Epidermal melanocyte (primary cell): Measurements from ENCODE around the gene NSUN6.
"Not testable (repeated sequence)": the region's sequence is repeated elsewhere in the genome, so short reads cannot be mapped to it uniquely, and the experiment has no call there.

ENCODE experiments used
- DNase-seq: peaks from one replicate; pipeline ENCODE4 v3.0.0; 2011; ENCODE audit warnings: low spot score; ENCODE audit not compliant: insufficient read length

The NSUN6 gene

DNA sequence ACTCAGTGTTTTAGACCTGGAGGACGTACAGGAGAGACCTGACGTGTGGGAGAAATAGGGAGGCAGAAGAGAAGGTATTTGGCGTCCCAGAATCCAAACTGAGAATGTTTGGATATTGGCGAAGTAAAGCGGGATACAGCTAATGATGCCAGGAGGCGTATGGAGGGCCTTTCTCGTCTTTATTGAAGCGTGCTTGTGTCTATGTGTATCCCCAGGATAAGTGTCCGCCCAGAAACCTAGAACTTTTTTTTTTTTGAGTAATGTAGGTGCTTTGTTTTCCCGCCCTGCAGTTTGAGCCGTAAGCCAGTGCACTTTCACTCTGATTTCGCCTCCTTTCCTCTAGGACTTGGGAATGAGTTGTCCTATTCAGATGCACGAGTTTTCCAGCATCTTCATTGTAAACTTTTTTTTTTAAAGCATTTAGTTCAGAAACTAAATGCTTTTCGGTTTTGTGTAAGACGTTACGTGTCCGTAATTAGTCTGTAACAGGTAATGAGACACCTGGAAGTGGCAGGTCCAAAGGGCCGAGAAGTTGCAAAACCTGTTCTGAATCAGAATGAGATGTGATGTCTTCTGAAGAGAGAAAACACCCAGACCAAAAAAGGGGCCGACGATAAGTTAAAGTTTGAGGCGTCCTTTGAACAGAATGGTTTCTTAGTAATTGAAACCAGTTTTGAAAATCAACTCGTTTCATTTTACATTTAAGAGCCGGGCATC lies 8.6 kb upstream of the NSUN6 start:
- no peak for DNase-seq

DNA sequence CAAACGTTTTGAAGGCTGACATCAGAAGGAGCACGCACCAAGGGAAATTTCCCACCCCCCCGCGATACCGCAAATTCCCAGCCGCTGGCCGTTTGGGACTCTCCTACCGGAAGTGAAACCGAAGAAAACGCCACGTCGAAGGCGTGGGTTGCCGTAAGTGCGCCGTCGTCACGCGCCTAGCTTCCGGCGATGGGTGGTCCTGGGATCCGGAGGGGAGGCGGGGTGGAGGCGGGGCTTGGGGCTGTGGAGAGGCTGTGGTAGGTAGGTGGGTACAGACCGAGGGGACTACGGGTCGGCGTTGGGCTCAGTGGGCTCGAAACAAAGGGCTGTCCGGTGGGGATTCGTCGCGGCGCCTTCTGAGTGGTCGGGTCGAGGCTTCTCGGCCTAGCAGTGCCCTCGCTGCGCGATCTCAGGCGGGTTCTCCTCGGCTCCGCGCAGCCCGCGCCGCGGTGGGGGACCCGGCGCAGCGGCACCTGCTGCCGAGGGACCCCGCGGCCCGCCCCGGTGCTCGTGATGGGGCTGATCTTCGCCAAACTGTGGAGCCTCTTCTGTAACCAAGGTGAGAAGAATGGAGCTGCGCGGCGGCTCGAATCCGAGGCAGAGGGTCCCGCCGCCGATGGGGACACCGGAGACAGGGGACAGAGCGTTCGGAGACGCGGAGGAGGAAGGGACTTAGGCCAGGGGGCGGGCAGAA lies 7.9 kb upstream of the NSUN6 start, which contains the start of gene ARL5B:
TSS of gene ARL5B (plus strand) at position 307 of the 694 bp plus-strand sequence. CDS start at position 514, 207 bp downstream.
- peak; percentile 87 for DNase-seq

DNA sequence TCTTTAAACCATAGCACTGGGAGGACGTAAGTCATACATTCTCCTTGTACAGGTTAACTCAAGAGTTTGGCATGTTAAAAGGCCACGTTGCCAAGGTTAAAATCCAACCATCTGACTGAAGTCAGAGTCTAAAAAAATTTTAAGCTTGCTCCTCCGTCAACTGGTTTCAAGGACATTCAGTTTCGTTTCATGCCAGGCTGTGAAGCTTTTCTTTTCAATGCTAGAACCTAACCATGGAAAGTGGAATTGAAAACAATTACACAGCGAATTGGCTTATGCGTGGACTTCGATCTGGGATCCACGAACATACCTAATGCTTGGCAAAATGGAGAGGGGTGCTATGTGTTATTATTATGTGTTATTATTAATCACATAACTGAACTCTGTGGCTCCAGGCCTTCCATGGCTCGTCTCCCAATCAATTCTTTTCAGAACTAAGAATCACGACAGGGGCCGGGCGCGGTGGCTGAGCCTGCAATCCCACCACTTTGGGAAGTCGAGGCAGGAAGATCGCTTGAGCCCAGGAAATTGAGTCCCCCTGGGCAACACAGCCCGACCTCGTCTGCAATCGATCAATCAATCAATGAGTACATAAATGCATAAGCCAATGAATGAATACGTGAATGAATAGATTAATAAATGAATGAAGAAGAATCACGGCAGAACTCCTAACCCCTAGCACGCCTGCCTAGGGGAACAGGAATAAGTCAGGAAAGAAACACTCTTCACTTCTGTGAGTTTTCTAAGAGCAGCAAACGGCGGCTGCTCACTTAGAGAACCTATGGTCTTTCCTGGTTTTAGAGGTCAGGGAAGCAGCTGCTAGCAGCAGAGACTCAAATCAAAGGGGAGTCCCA lies 7.1 kb upstream of the NSUN6 start:
- DNase-seq = no peak

DNA sequence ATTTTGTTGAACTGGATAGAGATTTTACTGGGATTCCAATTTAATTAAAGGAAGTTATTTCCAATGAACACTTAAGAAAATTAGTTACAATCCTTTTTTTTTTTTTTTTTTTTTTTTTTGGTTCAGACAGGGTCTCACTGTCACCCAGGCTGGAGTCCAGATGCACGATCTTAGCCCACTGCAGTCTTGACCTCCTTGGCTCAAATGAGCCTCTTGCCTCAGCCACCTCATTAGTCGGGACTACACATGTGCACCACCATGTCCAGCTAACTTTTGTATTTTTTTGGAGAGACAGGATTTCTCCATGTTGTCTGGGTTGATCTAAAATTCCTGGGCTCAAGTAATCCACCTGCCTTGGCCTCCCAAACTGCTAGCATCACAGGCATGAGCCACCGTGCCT lies 5.3 kb upstream of the NSUN6 start:
- no peak for DNase-seq

DNA sequence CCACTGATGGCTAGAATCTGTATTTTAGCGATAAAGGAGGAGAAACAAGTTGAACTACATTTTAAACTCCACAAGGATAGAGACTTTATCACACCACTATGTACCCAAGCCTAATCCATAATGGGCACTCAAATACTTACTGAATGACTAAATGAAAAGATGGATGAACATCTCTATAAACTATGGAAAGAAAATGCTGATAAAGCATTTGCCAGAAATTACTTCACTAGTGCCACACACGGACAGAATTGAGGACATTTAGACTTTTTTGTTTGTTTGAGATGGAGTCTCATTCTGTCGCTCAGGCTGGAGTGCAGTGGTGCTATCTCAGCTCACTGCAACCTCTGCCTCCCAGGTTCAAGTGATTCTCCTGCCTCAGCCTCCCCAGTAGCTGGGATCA lies 1.7 kb upstream of the NSUN6 start:
- DNase-seq = no peak

DNA sequence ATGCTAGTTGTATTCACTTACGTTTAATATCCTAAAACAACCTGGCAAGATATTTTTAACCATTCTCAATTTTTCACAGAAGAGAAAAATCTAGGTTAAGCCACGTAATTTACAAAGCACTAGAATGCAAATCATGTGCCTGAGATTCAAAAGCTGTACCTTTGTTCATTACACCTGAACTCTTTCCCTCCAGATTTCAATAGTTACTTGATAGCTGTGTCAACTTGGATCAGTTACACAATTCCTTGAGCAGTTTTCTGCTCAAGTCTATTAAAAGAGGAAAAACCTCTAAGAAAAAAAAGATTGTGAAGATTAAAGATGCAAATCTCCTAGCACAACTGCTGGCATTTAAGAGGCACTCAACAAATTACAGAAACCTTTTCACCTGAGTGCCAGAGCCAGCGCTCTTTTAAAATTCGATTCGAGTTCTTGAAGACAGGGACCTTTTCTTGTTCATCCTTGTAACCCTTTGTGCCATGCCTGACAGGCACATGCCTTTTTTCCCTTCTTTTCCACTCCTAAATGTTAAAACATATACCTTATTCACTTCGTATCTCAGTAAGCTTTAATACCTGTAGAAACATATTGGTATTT lies 886 bp downstream of the NSUN6 start:
- no peak for DNase-seq

DNA sequence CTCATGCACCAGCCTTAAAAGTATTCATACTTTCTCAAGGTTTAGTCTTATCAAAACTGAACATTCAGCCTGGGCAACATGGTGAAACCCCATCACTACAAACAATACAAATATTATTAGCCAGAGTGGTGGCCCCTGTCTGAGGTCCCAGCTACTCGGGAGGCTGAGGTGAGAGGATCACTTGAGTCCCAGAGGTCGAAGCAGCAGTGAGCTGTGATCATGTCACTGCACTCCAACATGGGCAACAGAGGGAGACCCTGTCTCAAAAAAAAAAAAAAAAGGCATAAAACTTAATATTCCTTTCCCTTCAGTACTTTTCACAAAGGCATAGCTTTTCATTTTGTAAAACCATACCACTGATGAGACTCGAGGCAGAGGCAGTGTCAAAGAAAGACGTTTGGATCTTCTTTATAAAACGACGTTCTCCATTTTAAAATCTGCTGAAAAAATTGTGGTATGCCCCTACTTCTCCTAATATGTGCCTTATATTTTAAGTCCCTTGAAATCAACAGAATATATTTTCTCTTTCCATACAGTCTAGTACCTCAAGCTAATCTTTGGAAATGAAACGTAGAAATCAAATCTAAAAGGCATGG lies 1.9 kb downstream of the NSUN6 start:
- no peak for DNase-seq

DNA sequence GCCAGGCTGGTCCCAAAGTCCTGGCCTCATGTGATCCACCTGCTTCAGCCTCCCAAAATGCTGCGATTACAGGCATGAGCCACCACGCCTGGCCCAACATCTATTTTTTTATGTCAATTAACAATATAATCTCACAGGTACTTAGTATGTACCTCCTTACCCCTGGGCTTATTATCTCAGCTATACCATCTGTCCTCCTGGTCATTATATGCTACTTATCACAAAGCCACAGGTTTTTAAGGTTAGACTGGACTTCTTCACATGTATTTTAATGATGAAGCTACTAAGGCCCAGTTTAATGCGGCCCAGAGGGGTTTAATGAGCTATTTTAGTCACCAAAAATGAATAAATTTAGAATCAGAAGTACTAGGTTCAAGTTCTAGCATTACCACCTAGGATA lies 3.4 kb downstream of the NSUN6 start:
- DNase-seq = no peak

DNA sequence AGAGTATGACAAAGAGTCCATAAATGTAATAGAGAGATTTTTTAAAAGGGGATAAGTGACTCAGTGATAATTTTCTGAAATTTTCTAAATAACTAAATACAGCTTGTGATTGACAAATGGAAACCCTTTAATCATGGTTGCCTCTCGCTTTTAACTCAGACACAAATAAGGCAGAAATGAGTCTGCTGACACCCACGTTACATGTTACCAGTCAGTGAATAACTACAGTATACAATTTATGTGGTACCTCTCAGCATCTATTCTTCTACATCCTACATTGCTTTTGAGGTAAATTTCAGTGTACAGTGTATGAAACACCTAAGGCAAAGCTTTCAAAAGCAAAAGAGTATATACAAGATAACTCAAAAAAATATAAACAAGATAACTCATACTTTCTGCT lies 4.2 kb downstream of the NSUN6 start:
- DNase-seq = no peak

DNA sequence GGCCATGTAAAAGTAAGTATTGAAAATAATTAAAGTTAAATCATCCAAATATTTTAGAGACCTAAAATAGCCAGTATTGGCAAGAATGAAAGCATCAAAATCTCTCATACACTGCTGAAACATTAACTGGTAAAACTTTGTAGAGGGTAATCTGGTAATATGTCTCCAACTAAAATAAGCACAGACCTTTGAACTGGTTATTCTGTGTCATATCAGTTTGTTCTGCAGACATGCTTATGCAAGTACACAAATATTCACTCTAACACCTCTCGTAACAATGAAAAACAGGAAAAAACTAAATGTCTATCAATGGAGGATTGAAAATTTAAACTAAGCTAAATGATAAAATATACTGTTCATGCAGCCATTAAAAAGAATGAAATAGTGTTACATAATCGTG lies 11.7 kb downstream of the NSUN6 start:
- DNase-seq = not testable (repeated sequence)

DNA sequence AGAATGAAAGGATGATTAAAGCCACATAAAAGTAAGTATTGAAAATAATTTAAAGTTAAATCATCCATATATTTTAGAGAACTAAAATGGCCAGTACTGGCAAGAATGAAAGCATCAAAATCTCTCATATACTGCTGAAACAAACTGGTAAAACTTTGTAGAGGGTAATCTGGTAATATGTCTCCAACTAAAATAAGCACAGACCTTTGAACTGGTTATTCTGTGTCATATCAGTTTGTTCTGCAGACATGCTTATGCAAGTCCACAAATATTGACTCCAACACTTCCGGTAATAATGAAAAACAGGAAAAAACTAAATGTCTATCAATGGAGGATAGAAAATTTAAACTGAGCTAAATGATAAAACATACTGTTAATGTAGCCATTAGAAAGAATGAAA lies 14.0 kb downstream of the NSUN6 start:
- not testable (repeated sequence) for DNase-seq

DNA sequence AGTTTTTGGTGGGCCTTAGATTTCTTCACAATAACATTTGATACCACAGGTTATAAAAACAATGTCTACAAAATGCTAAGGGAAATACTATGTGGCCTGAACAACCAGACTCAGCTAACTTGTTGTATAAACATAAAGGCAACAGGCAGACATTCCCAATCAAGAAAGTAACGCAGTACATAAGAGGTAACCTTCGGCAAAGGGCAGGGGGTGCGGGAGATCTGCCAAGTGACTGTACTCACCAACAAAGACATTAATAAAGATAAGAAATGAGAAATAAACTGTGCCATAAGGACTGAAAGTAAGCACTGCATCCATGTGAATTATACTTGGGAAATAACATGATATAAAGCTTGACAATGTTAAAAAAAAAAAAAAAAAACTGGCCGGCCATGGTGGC lies 15.4 kb downstream of the NSUN6 start:
- DNase-seq = no peak

DNA sequence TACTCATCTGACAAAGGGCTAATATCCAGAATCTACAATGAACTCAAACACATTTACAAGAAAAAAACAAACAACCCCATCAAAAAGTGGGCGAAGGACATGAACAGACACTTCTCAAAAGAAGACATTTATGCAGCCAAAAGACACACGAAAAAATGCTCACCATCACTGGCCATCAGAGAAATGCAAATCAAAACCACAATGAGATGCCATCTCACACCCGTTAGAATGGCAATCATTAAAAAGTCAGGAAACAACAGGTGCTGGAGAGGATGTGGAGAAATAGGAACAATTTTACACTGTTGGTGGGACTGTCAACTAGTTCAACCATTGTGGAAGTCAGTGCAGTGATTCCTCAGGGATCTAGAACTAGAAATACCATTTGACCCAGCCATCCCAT lies 18.9 kb downstream of the NSUN6 start:
- not testable (repeated sequence) for DNase-seq

DNA sequence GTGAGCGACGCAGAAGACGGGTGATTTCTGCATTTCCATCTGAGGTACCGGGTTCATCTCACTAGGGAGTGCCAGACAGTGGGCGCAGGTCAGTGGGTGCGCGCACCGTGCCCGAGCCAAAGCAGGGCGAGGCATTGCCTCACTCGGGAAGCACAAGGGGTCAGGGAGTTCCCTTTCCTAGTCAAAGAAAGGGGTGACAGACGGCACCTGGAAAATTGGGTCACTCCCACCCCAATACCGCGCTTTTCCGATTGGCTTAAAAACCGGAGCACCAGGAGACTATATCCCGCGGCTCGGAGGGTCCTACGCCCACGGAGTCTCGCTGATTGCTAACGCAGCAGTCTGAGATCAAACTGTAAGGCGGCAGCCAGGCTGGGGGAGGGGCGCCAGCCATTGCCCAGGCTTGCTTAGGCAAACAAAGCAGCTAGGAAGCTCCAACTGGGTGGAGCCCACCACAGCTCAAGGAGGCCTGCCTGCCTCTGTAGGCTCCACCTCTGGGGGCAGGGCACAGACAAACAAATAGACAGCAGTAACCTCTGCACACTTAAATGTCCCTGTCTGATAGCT lies 23.9 kb downstream of the NSUN6 start:
- DNase-seq = not testable (repeated sequence)

DNA sequence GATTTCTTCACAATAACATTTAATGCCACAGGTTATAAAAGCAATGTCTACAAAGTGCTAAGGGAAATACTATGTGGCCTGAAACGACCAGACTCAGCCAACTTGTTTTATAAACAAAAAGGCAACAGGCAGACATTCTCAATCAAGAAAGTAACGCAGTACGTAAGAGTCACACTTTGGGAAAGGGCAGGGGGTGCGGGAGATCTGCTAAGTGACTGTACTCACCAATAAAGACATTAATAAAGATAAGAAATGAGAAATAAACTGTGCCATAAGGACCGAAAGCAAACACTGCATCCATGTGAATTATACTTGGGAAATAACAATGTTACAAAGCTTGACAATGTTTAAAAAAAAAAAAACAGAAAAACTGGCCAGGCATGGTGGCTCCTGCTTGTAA lies 25.5 kb downstream of the NSUN6 start:
- DNase-seq = no peak

DNA sequence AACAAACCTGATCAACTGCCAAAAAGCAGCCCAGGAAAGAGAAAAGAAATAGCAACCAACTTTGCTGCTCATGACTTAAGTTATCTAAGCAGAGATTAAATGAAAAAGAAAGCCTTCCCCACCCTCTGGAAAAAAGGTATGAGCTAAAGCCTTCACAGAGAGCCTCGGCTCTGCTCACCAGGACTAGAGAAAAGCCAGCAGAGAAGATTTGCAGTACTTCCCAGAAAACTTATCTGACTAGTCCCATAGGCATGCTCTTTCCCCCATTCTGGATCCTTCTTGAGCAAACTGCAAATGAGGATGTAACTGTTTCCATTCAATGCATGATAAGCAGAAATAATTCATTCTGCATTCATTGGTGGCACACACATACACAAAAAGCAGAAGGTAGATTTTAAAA lies 27.7 kb downstream of the NSUN6 start:
- DNase-seq = not testable (repeated sequence)

DNA sequence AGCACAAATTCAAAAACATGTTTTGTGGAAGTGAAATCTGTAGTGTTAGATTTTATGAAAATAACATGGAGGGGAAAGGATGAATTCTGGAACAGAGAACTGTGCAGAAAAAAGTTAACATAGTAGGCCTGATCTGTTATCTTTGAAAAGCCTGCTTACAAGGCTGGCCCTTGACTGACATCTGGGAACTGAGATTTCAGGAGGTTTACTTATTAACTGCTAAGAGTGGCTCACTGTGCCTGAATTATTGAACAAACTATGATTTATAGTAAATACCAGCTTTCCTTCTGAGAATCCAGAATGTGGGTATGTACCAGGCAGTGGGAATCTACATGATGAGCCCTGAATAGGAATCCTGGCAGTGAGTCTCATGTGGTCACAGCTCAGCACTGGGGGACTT lies 30.5 kb downstream of the NSUN6 start:
- DNase-seq = no peak

DNA sequence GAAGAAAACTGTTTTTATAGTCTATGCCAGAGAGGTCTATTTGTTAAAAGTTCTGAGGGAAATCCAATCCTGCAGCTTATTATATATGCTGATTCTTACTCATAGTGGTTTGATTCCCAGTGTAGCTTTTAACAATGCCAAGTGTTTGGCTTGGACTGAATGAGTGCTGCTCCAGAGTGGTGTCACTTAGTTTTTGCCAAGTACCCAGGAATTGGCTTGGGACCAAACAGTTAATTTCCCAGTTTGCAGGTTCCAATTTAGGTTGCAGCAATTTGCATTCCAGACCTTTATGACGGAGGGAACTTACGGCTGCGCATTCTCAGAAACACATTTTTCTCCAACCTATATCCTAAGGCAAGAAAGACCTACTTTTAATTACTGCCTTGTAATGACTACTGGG lies 32.4 kb downstream of the NSUN6 start:
- no peak for DNase-seq

DNA sequence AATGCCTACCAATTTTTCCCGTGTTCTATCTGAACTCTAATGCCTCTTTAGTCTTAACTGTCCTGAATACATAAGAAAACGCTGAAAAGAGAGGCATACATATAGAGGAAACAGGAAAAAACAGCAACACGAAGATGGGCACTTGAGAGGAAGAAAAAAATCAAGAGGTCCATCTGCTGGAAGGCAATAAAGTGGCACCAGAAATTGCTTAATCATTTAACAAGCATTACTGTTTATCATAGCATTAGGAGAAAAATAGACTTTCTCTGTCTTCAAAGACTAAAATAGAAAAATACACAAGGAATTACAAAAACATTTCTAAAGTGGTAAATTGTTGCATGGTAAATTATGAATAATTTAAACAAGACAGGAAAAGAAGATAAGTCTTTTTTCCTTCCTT lies 35.0 kb downstream of the NSUN6 start:
- DNase-seq = no peak

DNA sequence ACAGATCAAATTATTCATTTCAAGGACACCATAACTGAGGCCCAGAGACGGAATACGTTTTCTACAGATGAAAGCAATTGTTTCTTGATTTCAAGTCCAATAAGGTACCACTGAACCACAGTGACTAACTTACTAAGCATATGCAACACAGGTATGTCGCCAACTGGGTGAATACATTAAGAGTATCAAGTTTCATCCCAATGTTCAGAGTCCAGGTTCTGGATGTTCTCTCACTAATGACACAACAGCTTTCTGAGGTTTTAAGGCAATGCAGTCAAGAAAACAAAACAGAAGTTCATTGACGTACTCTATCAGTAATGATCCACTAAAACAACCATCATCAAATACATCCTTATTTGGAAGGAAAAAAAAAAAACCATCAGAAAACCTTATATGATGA lies 35.8 kb downstream of the NSUN6 start:
- DNase-seq = no peak

DNA sequence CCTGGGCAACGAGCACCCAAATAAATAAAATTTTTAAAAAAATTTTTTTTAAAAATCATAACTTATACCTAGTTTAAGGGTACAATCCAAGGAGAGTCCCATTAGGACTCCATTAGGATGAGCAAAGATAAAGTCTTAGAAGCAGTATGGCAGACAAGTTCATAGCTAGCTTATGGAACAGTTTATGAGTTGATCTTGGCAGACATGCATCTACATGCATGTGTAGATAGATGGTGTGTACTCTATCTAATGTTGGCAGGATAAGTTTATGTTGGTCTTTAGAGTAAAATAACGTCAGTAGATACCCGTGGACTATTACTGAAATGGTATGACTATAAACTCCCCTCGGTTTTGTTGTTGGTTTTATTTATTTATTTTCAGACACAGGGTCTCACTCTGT lies 40.2 kb downstream of the NSUN6 start:
- no peak for DNase-seq
